HFF-Myc (cell line): Measurements from ENCODE around the gene STAP2.
A peak's percentile ranks its signal among the peaks of the same experiment; 100 is the strongest.

Source experiments
- DNase-seq: peaks from one replicate; pipeline ENCODE4 v3.0.0-alpha.2; 2011; ENCODE audit warnings: low read depth; ENCODE audit errors: extremely low read depth
- H3K4me3 ChIP-seq: replicated peaks from 2 replicates; pipeline ENCODE4 v1.5.1; 2011; ENCODE audit warnings: low read depth, mild to moderate bottlenecking, control low read depth, low read length
- TF ChIP-seq, protein P1 (sequence below): IDR thresholded peaks from 2 replicates; pipeline ENCODE4 v1.5.1; 2012; ENCODE audit warnings: mild to moderate bottlenecking, low read depth, low read length, control low read depth; ENCODE audit errors: missing control alignments

Gene STAP2

DNA sequence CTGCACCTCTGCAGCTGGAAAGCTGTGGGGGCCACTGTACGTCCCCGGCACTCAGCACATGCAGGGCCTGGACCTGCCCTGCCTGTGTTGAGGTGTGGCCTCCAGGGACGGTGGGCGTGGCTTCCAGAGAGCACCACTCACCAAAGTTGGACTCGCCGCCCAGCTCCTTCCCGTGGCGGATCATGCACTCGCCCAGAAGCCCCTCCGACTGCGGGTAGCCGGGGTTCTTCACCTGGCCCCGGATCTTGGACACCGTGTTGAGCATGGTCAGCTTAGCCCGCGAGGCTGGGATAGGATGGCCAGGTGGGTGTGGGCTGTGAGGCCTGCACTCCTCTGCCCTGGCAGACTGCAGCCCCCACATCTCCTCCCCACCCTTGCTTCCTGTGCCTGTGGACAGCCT lies 26.7 kb upstream of the STAP2 start:
- no peak for DNase-seq
- TF ChIP-seq, protein P1, sequence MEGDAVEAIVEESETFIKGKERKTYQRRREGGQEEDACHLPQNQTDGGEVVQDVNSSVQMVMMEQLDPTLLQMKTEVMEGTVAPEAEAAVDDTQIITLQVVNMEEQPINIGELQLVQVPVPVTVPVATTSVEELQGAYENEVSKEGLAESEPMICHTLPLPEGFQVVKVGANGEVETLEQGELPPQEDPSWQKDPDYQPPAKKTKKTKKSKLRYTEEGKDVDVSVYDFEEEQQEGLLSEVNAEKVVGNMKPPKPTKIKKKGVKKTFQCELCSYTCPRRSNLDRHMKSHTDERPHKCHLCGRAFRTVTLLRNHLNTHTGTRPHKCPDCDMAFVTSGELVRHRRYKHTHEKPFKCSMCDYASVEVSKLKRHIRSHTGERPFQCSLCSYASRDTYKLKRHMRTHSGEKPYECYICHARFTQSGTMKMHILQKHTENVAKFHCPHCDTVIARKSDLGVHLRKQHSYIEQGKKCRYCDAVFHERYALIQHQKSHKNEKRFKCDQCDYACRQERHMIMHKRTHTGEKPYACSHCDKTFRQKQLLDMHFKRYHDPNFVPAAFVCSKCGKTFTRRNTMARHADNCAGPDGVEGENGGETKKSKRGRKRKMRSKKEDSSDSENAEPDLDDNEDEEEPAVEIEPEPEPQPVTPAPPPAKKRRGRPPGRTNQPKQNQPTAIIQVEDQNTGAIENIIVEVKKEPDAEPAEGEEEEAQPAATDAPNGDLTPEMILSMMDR, result no peak
- no peak overlapping the region for H3K4me3 ChIP-seq

DNA sequence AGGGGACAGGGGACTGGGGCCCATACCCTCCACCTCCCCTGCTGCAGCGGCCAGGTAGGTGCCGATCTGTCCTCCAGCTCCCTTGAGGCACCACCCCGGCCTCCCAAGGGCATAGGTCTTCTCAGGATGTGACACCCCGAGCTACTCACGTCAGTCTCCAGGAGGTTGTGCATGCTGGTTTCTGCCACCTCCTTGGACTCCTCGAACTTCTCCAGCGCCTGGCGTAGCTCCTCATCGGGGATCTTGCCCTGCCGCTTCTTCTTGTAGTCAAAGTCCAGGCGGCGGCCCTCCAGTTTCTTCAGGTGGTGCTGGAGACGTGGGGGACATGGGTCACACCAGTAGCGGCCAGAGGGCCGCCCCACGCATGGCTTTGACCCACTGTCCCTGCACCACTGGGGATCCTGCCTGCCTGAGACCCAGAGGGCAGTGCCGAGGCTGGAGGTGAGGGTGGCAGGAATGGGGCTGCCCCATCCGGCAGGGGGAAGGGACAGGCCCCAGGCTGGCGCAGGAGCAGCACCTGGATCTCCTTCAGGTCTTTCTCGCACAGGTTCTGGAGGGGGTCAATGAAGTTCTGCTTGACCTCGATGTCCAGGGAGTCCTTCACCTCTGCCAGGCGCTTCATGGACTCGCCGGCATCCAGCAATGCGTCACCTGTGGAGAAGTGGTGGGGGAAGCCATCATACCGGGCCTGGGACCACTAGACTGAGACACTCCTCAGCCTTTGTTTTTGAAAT lies 25.1 kb upstream of the STAP2 start:
- H3K4me3 ChIP-seq, result no peak overlapping the region
- TF ChIP-seq, protein P1, result no peak
- DNase-seq, result no peak

DNA sequence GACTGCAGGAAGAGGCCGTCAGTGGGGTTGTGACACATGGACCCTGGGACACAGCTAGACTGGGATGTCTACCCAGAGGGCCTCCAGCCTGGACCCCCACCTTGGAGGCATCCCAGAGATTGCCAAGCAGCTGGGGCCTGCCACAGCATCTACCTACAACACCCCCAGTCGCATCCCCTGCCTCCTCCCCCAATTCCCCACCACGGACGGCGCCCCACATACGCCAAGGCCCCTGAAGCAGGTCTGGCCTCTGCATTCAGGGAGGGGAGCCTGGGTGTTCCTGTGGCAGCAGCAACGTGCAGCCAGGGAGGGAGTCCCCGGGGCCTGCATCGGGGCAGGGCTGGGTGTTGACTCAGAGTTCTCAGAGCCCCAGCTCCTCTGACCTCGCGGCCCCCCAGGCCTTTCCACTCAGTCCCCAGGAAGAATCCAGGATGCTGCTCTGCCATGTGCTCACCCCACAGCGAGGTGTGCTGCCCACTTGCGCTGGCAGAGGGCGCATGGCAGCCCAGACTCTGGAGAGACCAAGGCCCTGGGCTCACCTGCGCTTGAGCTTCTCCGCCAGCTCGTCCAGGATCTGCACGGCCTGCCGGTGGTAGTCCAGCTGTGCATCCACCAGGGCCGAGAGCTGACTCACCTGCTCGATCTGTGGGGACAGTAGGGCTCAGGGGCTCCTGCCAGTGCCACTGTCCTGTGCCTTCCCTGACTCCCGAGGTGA lies 24.4 kb upstream of the STAP2 start:
- no peak for DNase-seq
- no peak overlapping the region for H3K4me3 ChIP-seq
- TF ChIP-seq, protein P1, result peak; percentile 25

DNA sequence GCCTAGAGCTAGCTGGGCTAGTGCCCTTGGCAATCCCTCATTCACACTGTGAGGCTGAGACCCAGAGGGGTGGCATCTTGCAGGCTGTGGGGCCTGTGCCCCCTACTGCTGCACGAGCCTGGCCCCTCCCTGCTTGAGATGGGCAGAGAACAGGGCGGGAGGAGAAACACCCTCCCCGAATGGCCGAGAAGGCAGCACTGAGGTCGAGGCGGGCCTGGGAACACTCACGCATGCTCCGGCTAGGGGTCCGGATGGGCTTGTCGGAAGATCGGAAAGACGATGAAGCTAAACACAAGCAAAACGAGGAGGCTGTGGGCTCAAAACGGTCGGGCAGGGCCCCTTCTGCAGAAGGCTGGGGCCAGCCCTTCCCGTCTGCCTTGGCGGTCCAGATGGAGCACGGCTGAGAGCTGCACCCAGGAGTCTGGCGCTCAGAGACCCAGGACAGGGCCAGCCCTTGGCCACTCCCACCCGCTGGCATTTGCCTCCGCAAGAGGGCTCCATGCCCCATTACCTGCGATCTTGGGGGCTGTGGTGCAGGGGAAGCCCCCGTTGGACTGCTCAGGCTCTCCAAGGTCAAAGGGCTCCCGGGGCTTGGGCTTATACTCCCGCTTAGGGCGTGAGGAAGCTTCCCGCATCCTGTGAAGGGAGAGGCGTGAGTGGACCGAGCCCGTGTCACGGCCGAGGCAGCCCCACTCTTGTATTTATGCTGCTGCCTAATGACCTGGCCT lies 23.6 kb upstream of the STAP2 start:
- no peak for DNase-seq
- TF ChIP-seq, protein P1, result no peak
- H3K4me3 ChIP-seq, result no peak overlapping the region

DNA sequence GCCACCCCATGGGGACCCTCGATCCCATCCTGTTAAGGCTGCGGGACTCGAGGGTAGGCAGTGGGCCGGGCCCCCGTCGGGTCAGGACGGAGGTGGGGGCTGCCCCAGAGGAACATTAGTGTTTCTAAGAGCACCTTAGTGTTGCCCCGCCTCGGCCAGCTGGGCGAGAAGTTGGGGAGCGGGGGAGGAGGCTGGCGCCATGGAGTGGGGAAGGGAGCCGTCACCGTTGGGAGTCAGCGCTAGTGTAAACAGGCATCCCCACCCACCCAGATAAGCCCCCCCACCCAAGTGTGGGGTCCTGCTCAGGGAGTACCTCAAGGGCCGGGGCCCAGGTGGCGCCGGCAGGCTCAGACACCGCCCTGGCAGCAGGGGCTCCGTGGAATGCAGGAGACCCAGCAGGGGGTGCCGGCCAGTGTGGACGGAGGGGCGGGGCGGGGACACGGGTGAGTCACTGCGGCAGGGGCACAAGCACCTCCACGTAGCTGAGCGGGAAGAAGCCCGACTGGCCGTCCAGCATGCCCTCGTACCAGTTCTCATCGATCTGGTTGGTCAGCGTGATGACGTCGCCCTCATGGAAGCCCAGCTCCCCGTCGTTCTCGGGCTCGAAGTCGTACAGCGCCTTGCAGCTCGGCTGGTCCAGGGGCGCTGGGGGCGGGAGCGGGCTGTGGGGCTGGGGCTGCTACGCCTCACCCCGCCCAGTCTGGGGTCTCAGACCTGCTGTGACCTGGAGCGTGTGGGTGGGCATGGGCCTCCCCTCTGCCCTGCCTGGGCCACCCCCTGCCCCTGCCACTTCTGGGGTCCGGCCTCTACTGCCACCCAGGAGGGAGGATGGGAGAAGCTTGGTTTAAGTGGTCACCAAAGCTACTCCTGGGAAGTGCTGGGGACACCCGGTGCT lies 22.8 kb upstream of the STAP2 start:
- DNase-seq, result no peak

DNA sequence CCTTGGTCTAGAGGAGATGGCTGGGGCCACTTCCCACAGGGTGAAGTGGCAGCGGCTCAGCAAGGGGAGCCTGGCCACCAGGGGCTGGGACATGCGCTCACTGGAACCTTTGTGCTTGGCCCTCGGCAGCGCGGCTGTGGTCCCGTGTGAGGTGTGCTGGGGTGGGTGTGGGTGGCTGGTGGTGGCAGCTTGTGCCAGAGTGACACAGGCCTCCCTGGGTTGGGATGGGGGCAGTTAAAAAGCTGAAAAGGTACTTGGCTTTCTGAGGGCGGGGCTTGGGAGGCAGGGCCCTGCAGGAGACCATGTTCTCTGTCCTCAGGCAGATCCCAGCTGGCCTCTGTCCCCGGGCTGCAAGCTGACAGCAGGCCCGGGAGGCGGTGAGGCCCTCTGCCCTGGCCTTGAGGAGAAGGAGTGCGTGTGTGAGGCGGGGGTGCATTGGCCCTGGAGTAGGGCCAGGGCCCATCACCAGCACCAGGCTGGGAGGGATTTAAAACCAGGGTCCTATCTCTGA lies 22.1 kb upstream of the STAP2 start:
- no peak for DNase-seq
- no peak overlapping the region for H3K4me3 ChIP-seq
- TF ChIP-seq, protein P1, result no peak

More for the DNA sequence above, 22.8 kb upstream of the STAP2 start:
- H3K4me3 ChIP-seq, result no peak overlapping the region
- TF ChIP-seq, protein P1, result no peak
